ENCODE measurements around the gene MCAT. TPM values are rescaled to one million over a fixed set of nuclear protein-coding genes. Genes with fewer than 3 reads are reported as not detected.
"Not testable (repeated sequence)": the region's sequence is repeated elsewhere in the genome, so short reads cannot be mapped to it uniquely, and the experiment has no call there.

Gene MCAT
- total RNA-seq, 3 donors from 2014 or later: 33.5 to 39.0 (median 36.1) TPM

- H3K9me3 Mint-ChIP-seq: no peaks in the 10 kb centered on the region
- ATAC-seq (peak; percentile 84 to 90), DNase-seq (peak; percentile 42)
- peaks cover 22% of the 10 kb centered on the region for H3K4me1 Mint-ChIP-seq (ENCODE audit: low read depth)
- no peaks in the 10 kb centered on the region for H3K27me3 Mint-ChIP-seq (ENCODE audit: low read depth)
- H3K4me3 Mint-ChIP-seq: peak overlapping the region; percentile 80
- no peaks in the 10 kb centered on the region for H3K36me3 Mint-ChIP-seq (ENCODE audit: insufficient read depth)
Measured at GRCh38 chr22:43152357-43153071, 9.3 kb upstream of the MCAT start.

GRCh38 chr22:43152003-43152356 lies 8.8 kb upstream of the MCAT start:
- Mint-ChIP-seq H3K36me3 (ENCODE audit: insufficient read depth) (no peaks in the 10 kb centered on the region), H3K4me1 (ENCODE audit: low read depth) (peaks cover 25% of the 10 kb centered on the region), H3K4me3 (peak overlapping the region; percentile 80), H3K27me3 (ENCODE audit: low read depth) (no peaks in the 10 kb centered on the region), H3K9me3 (no peaks in the 10 kb centered on the region)
- DNase-seq (no peak), ATAC-seq (peak; percentile 35 to 42)

GRCh38 chr22:43151251-43152002 lies 8.2 kb upstream of the MCAT start, which contains the start of gene TSPO:
Gene TSPO (plus strand): TSS chr22:43151559. CDS start chr22:43159239, 7,680 bp downstream.
- H3K4me3 Mint-ChIP-seq: peak within 1 kb of the TSS; percentile 80
- H3K9me3 Mint-ChIP-seq: no peaks in the 10 kb centered on the region
- ATAC-seq (peak; percentile 69 to 74), DNase-seq (peak; percentile 52)
- no peaks in the 10 kb centered on the region for H3K36me3 Mint-ChIP-seq (ENCODE audit: insufficient read depth)
- H3K27me3 Mint-ChIP-seq (ENCODE audit: low read depth): no peaks in the 10 kb centered on the region
- H3K4me1 Mint-ChIP-seq (ENCODE audit: low read depth): peaks cover 25% of the 10 kb centered on the region

- H3K36me3 Mint-ChIP-seq (ENCODE audit: insufficient read depth): no peaks in the 10 kb centered on the region
- no peak for DNase-seq
- H3K27me3 Mint-ChIP-seq (ENCODE audit: low read depth): no peaks in the 10 kb centered on the region
- H3K4me3 Mint-ChIP-seq: peak overlapping the region; percentile 80
- no peaks in the 10 kb centered on the region for H3K9me3 Mint-ChIP-seq
- ATAC-seq: no peak
- H3K4me1 Mint-ChIP-seq (ENCODE audit: low read depth): peaks cover 23% of the 10 kb centered on the region
Measured at GRCh38 chr22:43150731-43151206, 7.6 kb upstream of the MCAT start.

- no peaks in the 10 kb centered on the region for H3K9me3 Mint-ChIP-seq
- H3K27me3 Mint-ChIP-seq (ENCODE audit: low read depth): no peaks in the 10 kb centered on the region
- ATAC-seq (no peak), DNase-seq (no peak)
- H3K4me1 Mint-ChIP-seq (ENCODE audit: low read depth): peaks cover 24% of the 10 kb centered on the region
- no peak overlapping the region for H3K4me3 Mint-ChIP-seq
- no peaks in the 10 kb centered on the region for H3K36me3 Mint-ChIP-seq (ENCODE audit: insufficient read depth)
Measured at GRCh38 chr22:43148581-43148980, 5.4 kb upstream of the MCAT start.

GRCh38 chr22:43147821-43148220 lies 4.6 kb upstream of the MCAT start:
- H3K4me3 Mint-ChIP-seq: no peak overlapping the region
- ATAC-seq (no peak), DNase-seq (no peak)
- no peaks in the 10 kb centered on the region for H3K9me3 Mint-ChIP-seq
- no peaks in the 10 kb centered on the region for H3K27me3 Mint-ChIP-seq (ENCODE audit: low read depth)
- no peaks in the 10 kb centered on the region for H3K36me3 Mint-ChIP-seq (ENCODE audit: insufficient read depth)
- H3K4me1 Mint-ChIP-seq (ENCODE audit: low read depth): peaks cover 24% of the 10 kb centered on the region

GRCh38 chr22:43146332-43146731 lies 3.1 kb upstream of the MCAT start:
- H3K4me1 Mint-ChIP-seq (ENCODE audit: low read depth): peaks cover 26% of the 10 kb centered on the region
- H3K27me3 Mint-ChIP-seq (ENCODE audit: low read depth); H3K9me3 Mint-ChIP-seq; H3K4me3 Mint-ChIP-seq; H3K36me3 Mint-ChIP-seq (ENCODE audit: insufficient read depth); DNase-seq; ATAC-seq: not testable (repeated sequence)

- not testable (repeated sequence) for DNase-seq; H3K36me3 Mint-ChIP-seq (ENCODE audit: insufficient read depth); ATAC-seq; H3K4me3 Mint-ChIP-seq; H3K9me3 Mint-ChIP-seq; H3K27me3 Mint-ChIP-seq (ENCODE audit: low read depth)
- peaks cover 23% of the 10 kb centered on the region for H3K4me1 Mint-ChIP-seq (ENCODE audit: low read depth)
Measured at GRCh38 chr22:43145371-43145770, 2.2 kb upstream of the MCAT start.

GRCh38 chr22:43144949-43145348 lies 1.8 kb upstream of the MCAT start:
- DNase-seq (no peak), ATAC-seq (no peak)
- H3K9me3 Mint-ChIP-seq: no peaks in the 10 kb centered on the region
- H3K4me3 Mint-ChIP-seq: peak overlapping the region; percentile 37
- peaks cover 25% of the 10 kb centered on the region for H3K4me1 Mint-ChIP-seq (ENCODE audit: low read depth)
- H3K27me3 Mint-ChIP-seq (ENCODE audit: low read depth): no peaks in the 10 kb centered on the region
- H3K36me3 Mint-ChIP-seq (ENCODE audit: insufficient read depth): peaks cover 6% of the 10 kb centered on the region

- Mint-ChIP-seq H3K4me3 (no peak overlapping the region), H3K9me3 (no peaks in the 10 kb centered on the region), H3K36me3 (ENCODE audit: insufficient read depth) (peaks cover 35% of the 10 kb centered on the region), H3K4me1 (ENCODE audit: low read depth) (peaks cover 10% of the 10 kb centered on the region), H3K27me3 (ENCODE audit: low read depth) (no peaks in the 10 kb centered on the region)
- ATAC-seq (no peak), DNase-seq (no peak)
Measured at GRCh38 chr22:43136801-43137200, 6.4 kb downstream of the MCAT start.

GRCh38 chr22:43136255-43136654 lies 6.9 kb downstream of the MCAT start:
- Mint-ChIP-seq H3K36me3 (ENCODE audit: insufficient read depth) (peaks cover 35% of the 10 kb centered on the region), H3K4me3 (no peak overlapping the region), H3K4me1 (ENCODE audit: low read depth) (peaks cover 6% of the 10 kb centered on the region), H3K9me3 (no peaks in the 10 kb centered on the region), H3K27me3 (ENCODE audit: low read depth) (no peaks in the 10 kb centered on the region)
- ATAC-seq (peak; percentile 69 to 73), DNase-seq (peak; percentile 33)

- peaks cover 32% of the 10 kb centered on the region for H3K36me3 Mint-ChIP-seq (ENCODE audit: insufficient read depth)
Measured at GRCh38 chr22:43135565-43135964, 7.6 kb downstream of the MCAT start.

GRCh38 chr22:43134553-43134952 lies 8.6 kb downstream of the MCAT start:
- Mint-ChIP-seq H3K9me3 (no peaks in the 10 kb centered on the region), H3K4me3 (no peak overlapping the region), H3K27me3 (ENCODE audit: low read depth) (no peaks in the 10 kb centered on the region), H3K36me3 (ENCODE audit: insufficient read depth) (peaks cover 28% of the 10 kb centered on the region), H3K4me1 (ENCODE audit: low read depth) (no peaks in the 10 kb centered on the region)
- no peak for ATAC-seq
- DNase-seq: no peak

More at GRCh38 chr22:43135565-43135964, 7.6 kb downstream of the MCAT start:
- DNase-seq (no peak), ATAC-seq (no peak)
- Mint-ChIP-seq H3K4me1 (ENCODE audit: low read depth) (peaks cover 2% of the 10 kb centered on the region), H3K4me3 (no peak overlapping the region), H3K9me3 (no peaks in the 10 kb centered on the region), H3K27me3 (ENCODE audit: low read depth) (no peaks in the 10 kb centered on the region)

- H3K4me3 Mint-ChIP-seq: no peak overlapping the region
- H3K27me3 Mint-ChIP-seq (ENCODE audit: low read depth): no peaks in the 10 kb centered on the region
- peaks cover 22% of the 10 kb centered on the region for H3K36me3 Mint-ChIP-seq (ENCODE audit: insufficient read depth)
- no peak for ATAC-seq
- peaks cover 2% of the 10 kb centered on the region for H3K4me1 Mint-ChIP-seq (ENCODE audit: low read depth)
- H3K9me3 Mint-ChIP-seq: no peaks in the 10 kb centered on the region
- DNase-seq: no peak
Measured at GRCh38 chr22:43133401-43133800, 9.8 kb downstream of the MCAT start.

Data from activated T-cell treated with anti-CD3 and anti-CD28 coated beads, Interleukin-2, amount 50 U/mL, for 4 hours (primary cell).